BE2C (cell line): ENCODE results near the gene ZNF516.

ENCODE experiments used
- DNase-seq: peaks from one replicate; pipeline ENCODE4 v3.0.0-alpha.2; 2020
- H3K27me3 ChIP-seq: fragments of 250-450 bp; sonication (Bioruptor Pico); 2 replicates; pipeline ENCODE4 v1.5.1; 2020; ENCODE audit warnings: mild to moderate bottlenecking
- H3K36me3 ChIP-seq: fragments of 250-450 bp; sonication (Bioruptor Pico); 2 replicates; pipeline ENCODE4 v1.5.1; 2020; ENCODE audit warnings: mild to moderate bottlenecking
- H3K4me1 ChIP-seq: fragments of 250-450 bp; sonication (Bioruptor Pico); 2 replicates; pipeline ENCODE4 v1.5.1; 2020
- H3K4me3 ChIP-seq: 2 replicates; pipeline ENCODE4 v1.5.1; 2011; ENCODE audit warnings: low read depth, low read length
- H3K9me3 ChIP-seq: fragments of 250-450 bp; sonication (Bioruptor Pico); 2 replicates; pipeline ENCODE4 v1.5.1; 2020
- CTCF ChIP-seq: IDR thresholded peaks from 2 replicates; pipeline ENCODE4 v1.5.1; 2012; ENCODE audit warnings: mild to moderate bottlenecking, low read depth, low read length

The ZNF516 gene

GRCh38 chr18:76497021-76497420, 2.0 kb upstream of the ZNF516 start:
- Histone ChIP-seq H3K9me3 (no peaks in the 10 kb centered on the region), H3K4me1 (no peaks in the 10 kb centered on the region), H3K4me3 (no peak overlapping the region), H3K36me3 (no peaks in the 10 kb centered on the region), H3K27me3 (no peaks in the 10 kb centered on the region)
- no peak for TF ChIP-seq CTCF
- no peak for DNase-seq

GRCh38 chr18:76496194-76496890, 1.3 kb upstream of the ZNF516 start:
- peak; percentile 47 for DNase-seq
- Histone ChIP-seq H3K4me3 (peak overlapping the region; percentile 75), H3K36me3 (no peaks in the 10 kb centered on the region), H3K9me3 (no peaks in the 10 kb centered on the region), H3K27me3 (no peaks in the 10 kb centered on the region), H3K4me1 (no peaks in the 10 kb centered on the region)
- TF ChIP-seq CTCF, result no peak

- H3K36me3 ChIP-seq, result no peaks in the 10 kb centered on the region
- H3K4me1 ChIP-seq, result no peaks in the 10 kb centered on the region
- no peaks in the 10 kb centered on the region for H3K9me3 ChIP-seq
- H3K4me3 ChIP-seq, result peak overlapping the region; percentile 75
- DNase-seq, result peak; percentile 49
- no peaks in the 10 kb centered on the region for H3K27me3 ChIP-seq
- no peak for TF ChIP-seq CTCF
These were observed 572 bp upstream of the ZNF516 start for GRCh38 chr18:76495435-76496193.

GRCh38 chr18:76494231-76495005, 624 bp downstream of the ZNF516 start:
- no peaks in the 10 kb centered on the region for H3K27me3 ChIP-seq
- TF ChIP-seq CTCF, result no peak
- H3K4me3 ChIP-seq, result peak overlapping the region; percentile 76
- DNase-seq, result peak; percentile 44
- no peaks in the 10 kb centered on the region for H3K9me3 ChIP-seq
- H3K36me3 ChIP-seq, result no peaks in the 10 kb centered on the region
- no peaks in the 10 kb centered on the region for H3K4me1 ChIP-seq

GRCh38 chr18:76493213-76494161, 1.6 kb downstream of the ZNF516 start:
- peak overlapping the region; percentile 76 for H3K4me3 ChIP-seq
- TF ChIP-seq CTCF, result no peak
- H3K27me3 ChIP-seq, result no peaks in the 10 kb centered on the region
- DNase-seq, result peak; percentile 35
- H3K36me3 ChIP-seq, result no peaks in the 10 kb centered on the region
- H3K9me3 ChIP-seq, result no peaks in the 10 kb centered on the region
- no peaks in the 10 kb centered on the region for H3K4me1 ChIP-seq
